ENCODE data around the gene TBC1D3H. TPM values are rescaled to one million over a fixed set of nuclear protein-coding genes. Genes with fewer than 3 reads are reported as not detected.
"Not testable (repeated sequence)": the region's sequence is repeated elsewhere in the genome, so short reads cannot be mapped to it uniquely, and the experiment has no call there.

Gene TBC1D3H
- total RNA-seq, result not detected
- long read RNA-seq, result 0 reads

GRCh38 chr17:36388385-36389245 is at the start of gene TBC1D3H:
TBC1D3H (minus strand) TSS chr17:36388435; CDS start chr17:36386895, 1,540 bp downstream.
- peak; percentile 59 for DNase-seq (ENCODE audit: missing footprints)
- intact Hi-C loops (cut with DNase I); ATAC-seq: not testable (repeated sequence)

- DNase-seq (ENCODE audit: missing footprints); intact Hi-C loops (cut with DNase I); ATAC-seq: not testable (repeated sequence)
Measured at GRCh38 chr17:36428891-36429290, 40.7 kb upstream of the TBC1D3H start.

- peak; percentile 46 for ATAC-seq
- intact Hi-C loops (cut with DNase I); DNase-seq (ENCODE audit: missing footprints): not testable (repeated sequence)
Measured at GRCh38 chr17:36415180-36415941, 27.1 kb upstream of the TBC1D3H start.

GRCh38 chr17:36390943-36391645 is 2.9 kb upstream of the TBC1D3H start:
- DNase-seq (ENCODE audit: missing footprints) (peak; percentile 0), ATAC-seq (peak; percentile 23)
- intact Hi-C loops (cut with DNase I), result not testable (repeated sequence)

DNA sequence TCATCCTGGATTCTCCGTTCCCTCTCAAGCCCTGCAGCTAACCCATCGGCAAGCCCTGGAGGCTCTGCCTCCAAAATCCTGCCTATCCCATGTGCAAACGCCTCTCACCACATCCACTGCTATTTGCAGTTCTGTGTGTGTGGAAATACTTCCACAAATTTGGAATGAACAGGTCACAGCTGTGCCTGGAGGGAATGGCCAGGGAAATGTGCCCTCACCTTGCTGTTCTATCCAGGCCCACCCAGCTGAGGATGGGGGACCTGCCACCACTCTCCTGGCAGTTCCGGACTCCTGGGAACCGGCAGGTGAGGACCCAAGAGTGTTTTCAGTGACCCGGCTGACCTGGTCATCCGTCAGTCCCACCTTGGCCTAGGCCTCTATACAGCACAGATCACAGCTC is 12.3 kb downstream of the TBC1D3H start:
- DNase-seq (ENCODE audit: missing footprints); intact Hi-C loops (cut with DNase I); ATAC-seq: not testable (repeated sequence)

DNA sequence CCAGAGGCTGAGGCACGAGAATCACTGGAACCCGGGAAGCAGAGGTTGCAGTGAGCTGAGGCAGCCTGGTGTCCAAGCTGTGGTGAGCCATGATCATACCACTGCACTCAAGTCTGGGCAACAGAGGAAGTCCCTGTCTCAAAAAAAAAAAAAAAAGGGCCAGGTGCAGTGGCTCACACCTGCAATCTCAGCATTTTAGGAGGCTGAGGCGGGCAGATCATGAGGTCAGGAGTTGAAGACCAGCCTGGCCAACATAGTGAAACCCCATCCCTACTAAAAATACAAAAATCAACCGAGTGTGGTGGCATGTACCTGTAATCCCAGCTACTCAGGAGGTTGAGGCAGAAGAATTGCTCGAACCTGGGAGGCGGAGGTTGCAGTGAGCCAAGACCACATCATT is 25.7 kb downstream of the TBC1D3H start:
- DNase-seq (ENCODE audit: missing footprints); ATAC-seq; intact Hi-C loops (cut with DNase I): not testable (repeated sequence)

Other genes with a start within 250 kb of the TBC1D3H start
- 4.0 TPM for gene TBC1D3B, start 211.8 kb downstream of the TBC1D3H start, total RNA-seq
- gene CCL3L1, start 191.7 kb downstream of the TBC1D3H start, total RNA-seq, result not detected
- gene CCL4L2, start 177.4 kb downstream of the TBC1D3H start, total RNA-seq, result not detected
- not detected for gene TBC1D3I, start 123.9 kb downstream of the TBC1D3H start, total RNA-seq
- gene TBC1D3G, start 64.6 kb downstream of the TBC1D3H start, total RNA-seq, result not detected
- gene ZNHIT3, start 98.2 kb upstream of the TBC1D3H start, total RNA-seq, result 21.3 TPM
- gene MYO19, start 146.4 kb upstream of the TBC1D3H start, total RNA-seq, result 16.1 TPM
- gene PIGW, start 146.6 kb upstream of the TBC1D3H start, total RNA-seq, result 5.8 TPM
- 44.5 TPM for gene GGNBP2, start 156.5 kb upstream of the TBC1D3H start, total RNA-seq
- gene DHRS11, start 203.4 kb upstream of the TBC1D3H start, total RNA-seq, result 15.7 TPM
- gene MRM1, start 213.1 kb upstream of the TBC1D3H start, total RNA-seq, result 9.4 TPM